ENCODE data around the gene TRAPPC3L.
"Not testable (repeated sequence)": the region's sequence is repeated elsewhere in the genome, so short reads cannot be mapped to it uniquely, and the experiment has no call there.

TRAPPC3L gene

DNA sequence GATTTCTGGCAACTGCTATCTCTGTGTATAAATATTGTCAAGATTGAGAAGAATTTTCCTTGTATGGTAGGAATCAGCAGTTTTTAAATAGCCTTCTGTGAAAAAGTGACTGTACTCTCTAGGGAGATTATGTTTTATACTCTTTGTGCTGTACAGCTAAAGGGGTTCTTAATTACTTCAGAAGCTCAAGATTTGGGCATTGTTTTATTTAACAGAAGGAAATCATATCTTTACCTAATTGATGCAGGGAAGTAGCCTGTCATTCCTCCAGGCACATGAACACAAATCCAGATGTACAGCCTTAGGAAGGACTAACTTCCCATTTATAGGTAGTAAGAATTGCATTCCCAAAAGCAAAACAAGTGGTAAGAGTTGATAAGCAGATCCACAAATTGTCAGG is 32.8 kb downstream of the TRAPPC3L start:
- DNase-seq = no peak

DNA sequence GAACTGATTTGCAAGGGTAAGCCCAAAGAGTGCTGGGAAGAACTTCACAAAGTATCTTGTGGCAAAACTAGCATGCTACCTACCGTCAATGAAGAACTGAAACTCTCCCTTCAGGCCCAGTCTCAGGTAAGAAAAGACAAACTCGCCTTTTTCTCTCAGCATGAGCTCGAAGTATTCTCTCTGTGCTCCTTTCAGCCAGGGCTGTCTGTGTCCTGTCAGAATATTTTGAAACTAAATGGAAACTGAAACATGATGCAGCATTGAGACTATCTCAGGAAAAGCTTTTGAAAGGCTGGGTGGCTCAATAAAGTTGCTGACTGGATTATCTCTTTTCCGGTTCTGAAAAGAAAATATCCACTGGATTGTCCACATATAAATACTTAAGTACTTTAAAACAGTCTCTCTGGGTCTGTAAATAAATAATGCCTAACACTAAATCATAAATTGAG is 33.3 kb downstream of the TRAPPC3L start:
- DNase-seq = no peak

DNA sequence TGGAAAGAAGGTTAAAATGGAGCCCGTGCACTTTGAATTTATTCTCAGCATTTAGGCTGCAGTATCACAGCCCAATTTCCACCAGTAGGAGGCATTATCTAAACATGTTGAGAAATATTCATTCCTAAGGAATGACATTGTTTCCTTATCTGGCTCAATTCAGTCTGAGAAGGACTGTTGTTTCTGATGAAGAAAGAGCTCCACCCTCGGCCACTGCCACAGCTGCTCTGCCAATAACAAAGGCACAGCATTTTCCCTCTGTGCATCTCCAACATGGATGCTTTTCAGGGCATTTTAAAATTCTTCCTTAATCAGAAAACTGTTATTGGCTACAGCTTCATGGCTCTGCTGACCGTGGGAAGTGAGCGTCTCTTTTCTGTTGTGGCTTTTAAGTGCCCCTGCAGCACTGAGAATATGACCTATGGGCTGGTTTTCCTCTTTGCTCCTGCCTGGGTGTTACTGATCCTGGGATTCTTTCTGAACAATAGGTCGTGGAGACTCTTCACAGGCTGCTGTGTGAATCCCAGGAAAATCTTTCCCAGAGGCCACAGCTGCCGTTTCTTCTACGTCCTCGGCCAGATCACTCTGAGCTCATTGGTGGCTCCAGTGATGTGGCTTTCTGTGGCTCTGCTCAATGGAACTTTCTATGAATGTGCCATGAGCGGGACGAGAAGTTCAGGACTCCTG is 33.9 kb downstream of the TRAPPC3L start, which contains the start of gene CALHM5:
Gene CALHM5 (plus strand): TSS at position 216 of the 687 bp plus-strand sequence. CDS start 58 bp downstream, at position 274.
- no peak for DNase-seq

DNA sequence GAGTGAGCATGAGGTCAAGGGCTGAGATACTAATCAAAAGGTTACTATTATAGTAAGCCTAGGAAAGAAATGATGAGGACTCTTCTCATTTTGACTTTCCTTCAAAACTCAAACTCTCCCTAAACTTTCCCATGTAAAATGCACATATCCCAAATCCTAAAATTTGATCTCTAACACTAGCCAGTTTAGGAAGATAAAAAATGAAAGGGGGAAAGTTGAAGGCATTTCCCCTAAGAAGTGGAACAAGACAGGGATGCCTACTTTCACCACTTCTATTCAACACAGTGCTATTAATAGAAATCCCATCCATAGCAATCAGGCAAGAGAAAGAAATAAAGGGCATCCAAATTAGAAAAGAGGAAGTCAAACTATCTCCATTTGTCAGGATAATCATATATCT is 37.0 kb downstream of the TRAPPC3L start:
- DNase-seq = no peak

DNA sequence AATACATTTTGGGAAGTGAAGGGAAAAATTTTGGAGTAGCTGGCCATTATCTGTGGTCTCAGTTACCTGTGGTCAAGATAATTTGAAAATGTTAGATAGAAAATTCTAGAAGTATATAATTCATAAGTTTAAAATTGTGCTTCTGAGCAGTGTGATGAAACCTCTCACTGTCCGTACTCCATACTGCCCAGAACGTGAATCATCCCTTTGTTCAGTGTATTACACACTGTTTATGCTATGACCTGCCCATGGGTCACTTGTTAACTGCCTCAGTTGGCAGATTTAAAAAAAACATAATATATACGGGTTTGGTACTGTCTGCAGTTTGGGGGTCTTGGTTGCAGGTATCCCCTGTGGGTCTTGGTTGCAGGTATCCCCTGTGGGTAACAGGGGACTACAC is 38.2 kb downstream of the TRAPPC3L start:
- no peak for DNase-seq

DNA sequence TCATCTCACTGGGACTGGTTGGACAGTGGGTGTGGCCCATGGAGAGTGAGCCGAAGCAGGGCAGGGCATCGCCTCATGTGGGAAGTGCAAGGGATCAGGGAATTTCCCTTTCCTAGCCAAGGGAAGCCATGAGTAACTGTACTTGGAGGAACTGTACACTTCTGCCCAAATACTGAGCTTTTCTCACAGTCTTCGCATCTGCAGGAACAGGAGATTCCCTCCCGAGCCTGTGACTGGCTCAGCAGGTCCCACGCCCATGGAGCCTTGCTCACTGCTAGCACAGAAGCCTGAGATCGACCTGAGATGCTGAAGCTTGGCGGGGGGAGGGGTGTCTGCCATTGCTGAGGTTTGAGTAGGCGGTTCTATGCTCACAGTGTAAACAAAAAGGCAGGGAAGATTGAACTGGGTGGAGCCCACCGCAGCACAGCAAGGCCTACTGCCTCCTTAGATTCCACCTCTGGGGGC is 44.5 kb downstream of the TRAPPC3L start:
- no peak for DNase-seq

DNA sequence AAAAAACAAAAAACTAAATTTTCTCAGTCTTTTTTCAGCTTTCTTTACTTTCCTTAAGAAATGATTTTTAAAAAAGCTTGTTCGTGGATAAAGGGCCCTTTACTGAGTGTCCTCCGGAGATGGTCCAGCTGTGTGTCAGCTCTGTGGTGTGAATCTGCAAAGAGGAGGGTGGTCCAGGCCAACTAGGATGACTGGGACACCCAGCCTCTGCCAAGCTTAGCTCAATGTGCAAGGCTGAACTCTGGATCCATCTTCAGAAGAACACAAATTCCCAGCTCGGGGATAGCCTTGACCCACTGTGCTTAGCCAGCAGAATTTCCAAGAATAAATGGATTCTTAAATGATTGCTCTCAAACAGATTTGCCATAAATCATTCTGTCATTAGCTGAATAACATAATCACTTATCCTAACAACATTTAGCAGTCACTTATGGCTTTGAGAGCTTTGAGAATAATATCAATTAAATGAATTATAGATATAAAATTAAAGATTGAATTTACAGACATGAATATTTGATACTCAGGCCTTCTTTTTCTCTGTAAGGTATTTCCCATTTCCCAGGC is 48.3 kb downstream of the TRAPPC3L start:
- DNase-seq = no peak

DNA sequence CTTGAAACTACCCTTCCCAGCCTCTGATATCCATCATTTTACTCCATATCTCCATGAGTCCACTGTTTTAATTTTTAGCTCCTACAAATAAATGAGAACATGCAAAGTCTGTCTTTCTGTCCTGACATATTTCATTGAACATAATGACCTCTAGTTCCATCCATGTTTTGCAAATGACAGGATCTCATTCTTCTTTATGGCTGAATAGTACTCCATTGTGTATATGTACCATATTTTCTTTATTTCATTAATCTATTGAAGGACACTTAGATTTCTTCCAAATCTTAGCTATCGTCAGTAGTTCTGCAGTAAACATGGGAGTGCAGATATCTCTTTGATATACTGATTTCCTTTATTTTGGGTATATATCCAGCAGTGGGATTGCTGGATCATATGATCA is 50.3 kb downstream of the TRAPPC3L start:
- not testable (repeated sequence) for DNase-seq

DNA sequence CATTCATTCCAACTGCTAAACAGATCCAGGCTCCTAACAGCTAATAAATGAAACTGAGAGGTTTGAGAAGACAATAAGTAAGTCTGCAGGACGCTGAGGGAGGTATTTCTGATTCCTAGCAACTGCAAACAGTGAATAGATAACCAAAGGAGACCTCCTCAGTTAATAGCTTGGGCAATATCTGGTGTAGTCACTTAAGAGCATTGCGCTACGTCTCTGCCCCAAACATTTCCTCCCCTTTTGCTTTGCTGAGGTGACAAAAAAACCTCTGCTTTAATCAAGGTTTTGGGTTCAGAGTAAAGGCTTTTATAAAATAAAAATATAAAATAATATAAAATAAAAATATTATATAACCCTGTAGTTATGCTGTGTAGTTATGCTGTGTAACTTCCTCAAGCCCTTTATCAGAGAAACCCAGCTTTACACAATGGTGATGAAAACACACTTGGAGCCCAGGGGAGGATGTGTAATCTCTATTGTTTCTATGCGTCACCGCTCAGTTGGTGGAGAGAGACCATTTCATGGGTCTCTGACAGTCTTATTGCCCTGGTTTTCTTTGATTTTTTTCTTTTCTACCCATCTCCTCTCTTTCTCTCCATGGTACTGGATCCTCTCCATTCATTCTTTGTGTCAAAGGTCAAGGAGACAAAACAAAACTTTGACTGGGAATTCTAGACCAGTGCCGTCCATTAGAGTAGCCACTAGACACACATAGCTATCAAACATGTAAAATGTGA is 53.0 kb downstream of the TRAPPC3L start:
- no peak for DNase-seq

DNA sequence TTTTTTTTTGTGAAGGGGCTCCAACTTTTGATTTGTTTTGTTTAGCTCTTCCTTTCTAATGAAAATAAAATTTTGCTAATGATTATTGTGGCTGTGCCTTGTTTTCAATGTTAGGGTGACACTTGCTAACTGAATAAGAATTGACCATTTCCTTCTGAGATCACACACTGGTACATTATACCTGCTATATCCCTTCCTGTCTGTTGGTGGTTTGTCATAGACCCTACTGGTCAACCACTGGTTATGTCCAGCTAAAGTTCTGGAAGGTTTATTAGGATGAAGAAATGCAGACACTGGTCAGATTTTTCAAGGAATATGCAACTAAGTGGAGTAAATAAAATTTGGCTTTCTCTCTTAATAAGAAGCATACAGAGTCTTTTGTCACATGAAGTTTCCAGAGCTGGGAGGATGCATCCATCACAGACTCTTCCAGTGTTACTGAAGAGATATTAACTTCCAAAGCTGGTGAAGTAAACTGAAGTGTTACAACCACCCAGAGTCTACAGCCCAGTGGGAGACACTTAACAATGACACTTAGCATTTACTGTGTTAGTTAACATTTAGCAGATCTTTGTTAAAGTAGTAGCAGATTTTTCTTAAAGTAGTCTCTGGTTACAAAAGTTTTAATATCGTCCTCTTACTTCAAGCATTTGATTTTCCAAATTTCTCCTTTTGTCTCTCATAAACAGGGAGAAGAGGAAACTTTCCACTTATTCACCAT is 53.7 kb downstream of the TRAPPC3L start:
- no peak for DNase-seq

DNA sequence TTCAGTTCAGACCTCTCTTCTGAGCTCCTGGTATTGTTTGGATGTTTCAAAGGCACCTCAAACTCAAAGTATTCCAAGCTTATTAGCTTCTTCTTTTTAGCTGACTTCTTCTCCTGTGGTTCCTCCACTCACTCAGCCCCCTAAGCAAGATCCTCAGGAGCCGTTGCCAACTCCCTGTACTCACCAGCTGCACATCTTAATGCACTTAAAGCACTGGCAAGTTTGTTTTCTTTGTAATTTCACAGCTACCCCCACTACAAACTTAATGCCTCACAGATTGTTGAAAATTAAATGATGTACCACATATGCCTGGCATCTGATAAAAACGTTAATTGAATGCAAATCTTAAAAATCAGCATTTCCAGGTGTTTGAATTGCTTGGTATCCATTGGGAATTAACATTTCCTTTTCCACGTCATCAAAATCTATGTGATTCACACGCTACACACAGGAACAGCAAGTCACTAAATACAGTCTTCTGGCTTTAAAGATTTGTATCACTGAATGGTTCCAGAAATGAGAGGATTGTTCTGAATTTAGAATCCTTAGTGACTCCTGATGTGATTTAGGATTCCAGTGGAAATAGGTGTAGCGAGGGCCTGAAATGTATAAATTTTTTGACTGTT is 59.8 kb downstream of the TRAPPC3L start:
- no peak for DNase-seq

DNA sequence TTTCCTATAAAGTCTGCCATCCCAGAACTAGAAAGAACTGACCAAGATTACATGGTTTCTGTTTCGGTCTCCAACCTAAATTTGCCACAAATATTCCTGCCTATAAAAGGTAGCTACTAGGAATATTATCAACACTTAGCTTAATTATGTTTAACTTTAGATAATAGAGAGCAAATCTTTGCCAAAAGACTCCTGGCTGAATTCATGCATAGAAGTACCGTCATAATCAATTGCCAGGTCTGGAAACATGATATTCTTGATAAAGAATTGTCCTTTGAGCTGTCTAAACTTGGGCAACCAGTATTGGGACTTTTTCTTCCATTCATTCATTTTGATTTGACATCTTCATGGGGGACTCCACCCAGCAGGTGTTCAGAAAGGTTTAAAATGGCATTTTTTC is 61.9 kb downstream of the TRAPPC3L start:
- DNase-seq = no peak

DNA sequence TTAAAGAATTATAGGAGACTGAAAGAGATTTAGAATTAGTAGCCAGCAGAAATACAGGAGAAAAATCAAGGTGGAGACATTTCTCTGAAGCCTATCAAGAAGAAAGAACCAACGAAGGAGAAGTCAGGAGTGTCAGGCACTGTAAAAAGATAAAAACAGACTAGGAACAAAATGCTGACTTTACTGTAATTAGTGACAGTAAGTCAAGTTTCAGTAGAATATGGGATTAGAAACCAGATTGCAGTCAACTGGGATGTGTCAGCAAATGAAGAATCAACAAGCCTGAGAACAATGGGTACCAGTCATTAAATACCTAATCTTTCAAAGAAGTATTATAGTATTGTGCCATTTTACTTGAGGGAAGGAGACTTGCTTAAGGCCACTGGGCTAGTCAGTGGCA is 62.7 kb downstream of the TRAPPC3L start:
- no peak for DNase-seq

DNA sequence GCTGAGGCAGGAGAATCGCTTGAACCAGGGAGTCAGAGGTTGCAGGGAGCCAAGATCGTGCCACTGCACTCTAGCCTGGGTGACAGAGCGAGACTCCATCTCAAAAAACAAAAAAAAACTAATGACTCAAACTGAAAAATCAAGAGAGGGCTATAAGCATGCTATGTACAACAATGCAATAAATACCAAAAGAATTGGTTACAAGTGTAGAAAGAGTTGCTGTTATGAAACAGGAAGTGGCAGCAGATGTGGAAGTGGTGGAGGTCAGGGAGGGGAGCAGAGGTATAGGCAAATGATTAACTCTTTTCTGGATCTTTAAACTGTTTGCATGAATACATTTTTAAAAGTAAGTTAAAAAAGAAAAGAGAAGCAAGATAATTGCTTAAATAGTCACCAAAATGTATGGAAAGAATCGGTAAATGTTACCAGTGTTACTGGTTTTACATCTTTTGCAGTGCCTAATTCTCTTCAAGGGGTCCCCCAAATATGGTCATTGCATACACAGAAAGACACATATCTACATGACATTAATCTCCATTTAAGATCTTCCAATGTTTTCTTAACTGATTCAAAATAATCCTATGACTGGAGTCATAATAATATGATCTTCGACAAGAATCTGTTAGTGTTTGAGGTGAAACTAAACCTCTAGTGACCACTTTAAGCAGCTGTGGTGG is 69.3 kb downstream of the TRAPPC3L start:
- DNase-seq = no peak

DNA sequence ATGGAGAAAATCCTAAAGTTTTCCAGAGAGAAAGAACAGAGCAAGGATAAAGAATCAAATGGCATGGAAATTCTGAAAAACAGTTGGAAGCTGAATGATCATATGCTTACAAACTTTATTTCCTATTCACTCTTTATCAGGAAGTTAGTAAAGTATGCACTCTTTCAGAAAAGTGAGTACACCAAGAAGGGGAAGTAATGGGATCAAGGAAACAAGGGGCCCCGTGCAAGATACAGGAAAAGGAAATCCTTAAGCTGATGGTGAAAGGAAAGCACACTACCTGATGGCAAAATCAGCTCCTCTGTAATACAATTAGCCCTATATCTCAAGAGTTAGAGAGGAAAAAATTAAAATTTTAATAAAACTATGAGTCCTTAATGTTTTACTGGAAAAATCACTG is 70.3 kb downstream of the TRAPPC3L start:
- DNase-seq = no peak

DNA sequence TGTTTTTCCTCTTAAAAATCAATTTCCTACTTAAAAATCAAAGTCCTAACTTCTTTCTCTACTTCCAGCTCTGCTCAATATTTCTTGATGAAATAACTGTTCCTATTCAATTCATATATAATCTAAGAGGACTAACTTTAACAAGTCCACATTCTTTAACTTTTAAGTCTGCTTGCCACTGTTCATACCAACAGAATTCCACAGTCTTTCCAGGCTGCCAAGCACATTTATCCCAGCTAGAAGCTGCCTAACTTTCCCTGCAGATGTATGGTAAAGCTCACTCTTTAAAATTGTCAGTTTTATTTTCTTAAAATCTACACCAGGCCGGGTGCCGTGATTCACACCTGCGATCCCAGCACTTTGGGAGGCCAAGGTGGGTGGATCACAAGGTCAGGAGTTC is 72.8 kb downstream of the TRAPPC3L start:
- DNase-seq = no peak

DNA sequence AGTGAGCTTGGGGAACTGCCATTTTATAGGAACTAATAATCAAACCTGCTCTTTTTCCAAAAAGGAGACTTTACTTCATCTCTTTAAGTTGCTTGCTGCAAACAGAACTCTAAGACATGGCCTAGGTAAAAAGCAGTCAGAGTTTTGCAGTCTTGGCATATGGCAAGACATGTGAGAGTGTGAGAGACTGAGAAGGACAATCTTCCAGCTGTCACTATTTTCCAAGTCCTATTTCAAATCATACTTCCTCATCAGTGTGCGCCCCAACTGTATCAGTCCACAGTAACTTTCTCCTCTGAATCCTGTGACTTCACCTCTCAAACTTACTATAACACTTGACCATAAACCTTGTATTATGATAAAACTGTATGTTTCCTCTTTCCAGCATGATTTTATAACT is 74.0 kb downstream of the TRAPPC3L start:
- no peak for DNase-seq

DNA sequence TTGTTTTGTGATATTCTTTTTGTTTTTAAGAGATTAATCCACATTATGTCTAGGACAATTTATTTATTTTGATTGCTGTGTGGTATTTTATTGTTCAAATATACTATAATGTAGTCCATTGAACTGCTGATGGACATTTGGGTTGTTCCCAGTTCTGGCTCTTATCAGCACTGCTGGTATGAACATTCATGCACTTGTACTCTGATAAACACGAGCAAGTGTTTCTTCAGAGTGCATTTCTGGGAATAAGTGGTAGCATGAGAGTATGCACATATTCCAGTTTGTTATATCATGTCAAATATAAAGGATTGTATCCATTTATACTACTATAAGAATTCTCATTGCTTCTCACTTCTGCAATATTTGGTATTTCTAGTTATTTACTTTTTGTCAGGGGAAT is 77.2 kb downstream of the TRAPPC3L start:
- no peak for DNase-seq

DNA sequence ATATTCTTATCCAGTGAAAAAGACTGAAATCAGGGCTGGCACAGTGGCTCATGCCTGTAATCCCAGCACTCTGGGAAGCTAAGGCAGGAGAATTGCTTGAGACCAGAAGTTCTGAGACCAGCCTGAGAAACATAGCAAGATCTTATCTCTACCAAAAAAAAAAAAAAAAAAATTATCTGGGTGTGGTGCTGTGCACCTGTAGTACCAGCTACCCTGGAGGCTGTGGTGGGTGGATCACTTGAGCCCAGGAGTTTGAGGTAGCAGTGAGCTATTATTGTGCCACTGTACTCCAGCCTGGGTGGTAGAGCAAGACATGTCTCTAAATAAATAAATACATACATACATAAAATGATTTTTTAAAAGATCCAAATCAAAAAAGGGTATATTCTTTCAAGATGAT is 78.0 kb downstream of the TRAPPC3L start:
- DNase-seq = no peak

DNA sequence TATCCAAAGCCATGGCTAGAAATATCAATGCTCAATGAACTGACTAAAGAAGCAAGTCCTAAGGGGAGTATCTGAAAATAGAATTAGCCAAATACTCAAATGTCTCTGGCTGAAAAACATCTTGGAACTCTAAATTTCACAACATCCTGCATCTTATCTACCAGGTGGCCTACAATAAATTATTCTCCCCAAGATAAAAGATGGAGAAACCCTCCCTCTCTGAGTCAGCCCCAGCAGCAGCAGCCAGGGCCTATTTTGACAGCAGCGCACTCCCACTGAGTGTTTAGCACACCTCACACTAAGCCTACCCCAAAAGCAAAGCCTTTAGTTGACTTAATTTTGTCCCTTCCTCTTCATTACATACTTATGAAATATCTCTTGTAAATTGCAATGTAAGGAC is 78.4 kb downstream of the TRAPPC3L start:
- DNase-seq = no peak

DNA sequence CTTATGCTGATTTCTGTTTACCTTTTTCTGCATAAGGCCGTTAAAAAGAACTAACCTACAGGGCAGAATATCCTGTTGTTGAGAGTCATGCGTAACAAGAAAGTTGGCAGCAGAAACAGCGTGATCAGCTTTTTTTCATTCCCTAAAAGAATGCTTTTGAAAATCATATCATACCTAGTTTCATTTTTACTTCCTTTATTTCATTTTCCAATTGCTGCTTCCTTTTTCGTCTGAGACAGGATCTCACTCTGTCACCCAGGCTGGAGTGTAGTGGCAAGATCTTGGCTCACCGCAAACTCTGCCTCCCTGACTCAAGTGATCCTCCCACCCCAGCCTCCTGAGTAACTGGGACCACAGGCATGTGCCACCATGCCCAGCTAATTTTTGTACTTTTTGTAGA is 80.2 kb downstream of the TRAPPC3L start:
- DNase-seq = no peak

DNA sequence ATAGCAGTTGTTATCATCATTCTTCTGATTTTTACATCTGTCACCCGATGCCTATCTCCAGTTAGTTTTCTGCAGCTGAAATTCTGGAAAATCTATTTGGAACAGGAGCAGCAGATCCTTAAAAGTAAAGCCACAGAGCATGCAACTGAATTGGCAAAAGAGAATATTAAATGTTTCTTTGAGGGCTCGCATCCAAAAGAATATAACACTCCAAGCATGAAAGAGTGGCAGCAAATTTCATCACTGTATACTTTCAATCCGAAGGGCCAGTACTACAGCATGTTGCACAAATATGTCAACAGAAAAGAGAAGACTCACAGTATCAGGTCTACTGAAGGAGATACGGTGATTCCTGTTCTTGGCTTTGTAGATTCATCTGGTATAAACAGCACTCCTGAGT is 82.2 kb downstream of the TRAPPC3L start:
- no peak for DNase-seq

All from CD4-positive, alpha-beta T cell treated with Interleukin-21 for 1 hour (primary cell).